Activated T-helper 9 cell treated with anti-CD3 and anti-CD28 coated beads, Interleukin-2, amount 50 U/mL, for 16 hours (primary cell): ENCODE data around the gene NRL.
A peak's percentile ranks its signal among the peaks of the same experiment; 100 is the strongest.

Experiments
- DNase-seq: peaks from one replicate; pipeline ENCODE4 v3.0.0-alpha.2; 2020; ENCODE audit warnings: low read depth

The NRL gene

DNA sequence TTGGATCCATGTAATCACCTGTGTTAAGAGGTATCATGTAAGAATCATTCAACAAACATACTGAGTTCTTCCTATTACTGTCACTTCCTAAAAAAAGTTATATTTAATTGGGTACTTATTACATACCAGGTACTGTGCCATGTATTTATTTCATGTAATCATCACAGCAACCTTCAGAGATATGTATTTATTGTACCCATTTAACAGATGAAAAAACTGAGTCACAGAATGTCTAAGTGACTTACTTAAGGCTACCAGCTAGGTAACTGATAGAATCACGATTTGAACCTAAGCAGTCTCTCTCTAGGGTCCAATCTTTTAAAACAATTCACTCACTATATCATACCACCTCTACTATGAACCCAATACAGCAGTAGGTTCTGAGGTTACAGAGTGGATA lies 29.7 kb upstream of the NRL start:
- DNase-seq, result no peak

- no peak for DNase-seq
Measured at GRCh38 chr14:24143511-24143910, 28.8 kb upstream of the NRL start.

DNA sequence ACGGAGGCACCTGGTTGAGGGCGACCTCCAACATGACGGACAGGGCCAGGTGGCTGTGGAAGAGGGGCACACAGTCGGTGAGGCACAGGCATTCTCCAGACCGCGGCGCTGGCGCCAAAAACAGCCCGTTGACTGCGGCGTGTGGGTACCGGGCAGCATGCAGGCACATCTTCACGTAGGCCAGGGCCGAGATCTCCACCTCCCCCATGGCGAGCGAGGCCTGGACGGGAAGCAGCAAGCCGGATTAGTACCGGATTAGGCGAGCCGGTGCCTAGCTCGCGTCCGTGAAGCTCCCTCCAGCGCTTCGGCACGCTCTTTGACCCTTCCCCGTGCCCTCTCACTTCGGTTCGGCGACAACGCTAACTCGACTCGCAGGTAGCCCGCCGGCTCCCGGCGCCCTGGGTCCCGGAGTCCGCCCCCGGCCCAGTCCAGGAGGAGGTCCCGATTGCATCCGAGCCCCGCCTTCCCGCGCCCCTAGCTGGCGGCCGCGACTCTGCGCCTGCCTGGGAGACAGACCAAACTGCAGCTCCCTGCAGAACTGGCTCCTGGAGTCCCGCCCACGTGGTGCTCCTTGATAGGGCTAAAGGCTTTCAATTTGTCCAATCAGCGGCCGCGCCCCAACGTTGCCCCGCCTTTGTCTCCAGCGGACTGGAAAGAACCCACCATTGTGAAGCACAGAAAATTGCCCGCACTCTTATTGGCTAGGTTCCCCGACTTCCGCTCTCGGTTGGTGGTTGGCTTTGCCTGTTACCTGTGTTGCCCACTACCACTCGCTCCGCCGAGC lies 26.5 kb upstream of the NRL start, which contains the start of gene EMC9:
Gene EMC9 (minus strand): TSS at position 495 of the 784 bp plus-strand sequence. CDS start 287 bp downstream, at position 208.
- peak; percentile 99 for DNase-seq

- DNase-seq, result no peak
Measured at GRCh38 chr14:24139272-24139934, 24.7 kb upstream of the NRL start.

DNA sequence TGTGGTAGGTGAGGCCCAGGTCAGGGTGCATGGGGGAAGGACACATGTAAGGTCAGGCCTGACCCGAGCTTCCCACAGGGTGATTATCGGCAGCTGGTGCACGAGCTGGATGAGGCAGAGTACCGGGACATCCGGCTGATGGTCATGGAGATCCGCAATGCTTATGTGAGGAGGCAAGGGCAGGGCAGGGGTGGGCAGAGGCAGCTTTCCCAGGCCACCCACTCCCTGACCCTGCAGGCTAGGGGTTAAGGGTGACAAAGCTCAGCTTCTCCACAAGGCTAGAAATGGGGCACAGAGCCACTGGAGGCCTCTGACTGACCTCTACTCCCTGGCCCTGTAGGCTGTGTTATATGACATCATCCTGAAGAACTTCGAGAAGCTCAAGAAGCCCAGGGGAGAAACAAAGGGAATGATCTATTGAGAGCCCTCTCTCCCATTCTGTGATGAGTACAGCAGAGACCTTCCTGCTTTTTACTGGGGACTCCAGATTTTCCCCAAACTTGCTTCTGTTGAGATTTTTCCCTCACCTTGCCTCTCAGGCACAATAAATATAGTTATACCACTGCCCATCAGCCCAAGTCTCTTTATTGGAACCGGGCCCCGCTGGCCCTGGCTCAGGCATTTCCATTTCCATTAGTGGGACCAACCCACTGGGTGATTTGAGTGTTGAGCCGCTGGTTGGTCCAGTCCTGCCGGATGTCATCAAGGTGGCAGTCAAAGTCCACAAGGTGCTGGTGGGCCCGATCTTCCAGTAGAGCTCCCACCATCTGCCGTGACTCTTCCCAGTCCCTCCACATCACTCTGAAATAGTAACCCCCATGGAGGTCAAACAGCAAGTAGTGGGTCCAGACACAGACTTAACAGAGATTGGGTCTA lies 23.9 kb upstream of the NRL start:
- DNase-seq, result no peak

DNA sequence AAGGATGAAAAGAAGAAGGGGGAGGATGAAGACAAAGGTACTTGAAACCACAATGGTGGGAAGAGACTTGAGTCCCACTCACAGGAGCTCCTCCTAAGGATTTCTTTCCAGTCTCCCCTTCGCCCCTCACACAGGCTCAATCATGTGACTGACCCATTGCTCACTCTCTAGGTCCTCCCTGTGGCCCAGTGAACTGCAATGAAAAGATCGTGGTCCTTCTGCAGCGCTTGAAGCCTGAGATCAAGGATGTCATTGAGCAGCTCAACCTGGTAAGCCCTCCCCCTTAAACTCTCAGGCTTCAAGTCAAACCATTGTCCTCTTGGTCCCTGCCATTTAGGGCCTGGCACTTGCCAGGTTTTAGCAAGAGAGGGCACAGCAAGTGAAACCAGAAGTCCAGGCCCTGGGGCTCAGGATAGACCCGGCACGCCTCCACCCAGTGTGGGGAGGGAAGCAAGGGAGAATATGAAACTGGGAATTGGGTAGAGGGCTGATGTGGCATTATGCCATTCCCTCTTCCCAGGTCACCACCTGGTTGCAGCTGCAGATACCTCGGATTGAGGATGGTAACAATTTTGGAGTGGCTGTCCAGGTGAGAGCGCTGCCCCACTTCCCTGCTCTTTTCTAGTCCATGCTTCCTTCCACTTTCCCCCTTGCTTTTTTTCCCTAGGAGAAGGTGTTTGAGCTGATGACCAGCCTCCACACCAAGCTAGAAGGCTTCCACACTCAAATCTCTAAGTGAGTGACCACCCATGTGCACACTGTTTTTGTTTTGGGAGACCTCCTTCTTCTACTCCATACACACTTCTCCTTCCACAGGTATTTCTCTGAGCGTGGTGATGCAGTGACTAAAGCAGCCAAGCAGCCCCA lies 23.0 kb upstream of the NRL start:
- no peak for DNase-seq

DNA sequence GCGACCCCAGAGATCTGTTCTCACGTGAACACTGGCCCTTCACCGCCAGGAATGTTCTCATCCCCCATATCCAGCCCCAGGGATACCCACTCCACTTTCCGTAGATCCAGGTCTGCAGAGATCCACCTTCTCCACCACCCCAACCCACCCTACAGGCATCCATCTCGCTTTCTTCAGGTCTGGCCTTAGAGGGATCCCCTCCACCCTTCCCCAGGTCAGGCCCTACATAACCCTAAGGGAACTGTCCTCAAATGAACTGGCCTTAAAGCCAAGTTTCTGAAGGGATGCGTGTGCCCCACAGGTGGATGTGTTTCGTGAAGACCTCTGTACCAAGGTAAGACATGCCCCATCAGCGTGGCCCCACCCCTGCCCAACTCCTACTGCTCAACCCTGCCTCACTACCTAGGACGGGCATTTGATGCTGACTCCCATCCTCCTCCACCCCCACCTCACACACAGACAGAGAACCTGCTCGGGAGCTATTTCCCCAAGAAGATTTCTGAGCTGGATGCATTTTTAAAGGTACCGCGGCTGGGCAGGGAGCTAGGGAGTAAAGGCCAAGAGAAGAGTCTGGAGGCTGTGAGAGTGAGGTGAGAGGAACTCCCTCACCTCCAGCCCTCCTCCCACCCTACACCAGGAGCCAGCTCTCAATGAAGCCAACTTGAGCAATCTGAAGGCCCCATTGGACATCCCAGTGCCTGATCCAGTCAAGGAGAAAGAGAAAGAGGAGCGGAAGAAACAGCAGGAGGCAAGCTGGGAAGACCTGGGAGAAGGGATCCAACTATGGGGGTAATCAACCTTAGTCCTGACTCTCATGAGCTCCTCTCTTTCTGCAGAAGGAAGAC lies 22.2 kb upstream of the NRL start:
- no peak for DNase-seq

GRCh38 chr14:24135834-24136683 lies 21.3 kb upstream of the NRL start, which contains the start of gene PSME1:
Gene PSME1 (plus strand): TSS chr14:24136194. CDS start chr14:24136263, 69 bp downstream.
- peak; percentile 91 for DNase-seq

GRCh38 chr14:24135584-24135833 lies 20.8 kb upstream of the NRL start:
- no peak for DNase-seq

- DNase-seq, result no peak
Measured at GRCh38 chr14:24133735-24134134, 19.0 kb upstream of the NRL start.

- DNase-seq, result no peak
Measured at GRCh38 chr14:24132976-24133375, 18.2 kb upstream of the NRL start.

DNA sequence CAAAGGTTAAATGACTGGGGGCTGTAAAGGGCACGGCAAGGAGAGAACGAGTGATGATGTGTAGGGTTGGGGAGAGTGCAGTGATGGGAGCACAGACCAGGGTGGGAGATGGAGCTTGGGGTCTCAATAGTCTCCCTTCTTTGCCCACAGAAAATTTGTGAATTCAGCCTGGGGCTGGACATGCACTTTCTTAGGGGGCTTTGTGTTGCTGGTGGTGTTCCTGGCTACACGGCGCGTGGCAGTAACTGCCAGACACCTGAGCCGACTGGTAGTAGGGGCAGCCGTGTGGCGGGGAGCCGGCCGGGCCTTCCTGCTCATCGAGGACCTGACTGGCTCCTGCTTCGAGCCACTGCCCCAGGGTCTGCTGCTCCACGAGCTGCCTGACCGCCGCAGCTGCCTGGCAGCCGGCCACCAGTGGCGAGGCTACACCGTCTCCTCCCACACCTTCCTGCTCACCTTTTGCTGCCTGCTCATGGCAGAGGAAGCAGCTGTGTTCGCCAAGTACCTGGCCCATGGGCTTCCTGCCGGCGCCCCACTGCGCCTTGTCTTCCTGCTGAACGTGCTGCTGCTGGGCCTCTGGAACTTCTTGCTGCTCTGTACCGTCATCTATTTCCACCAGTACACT lies 17.4 kb upstream of the NRL start:
- DNase-seq, result no peak

DNA sequence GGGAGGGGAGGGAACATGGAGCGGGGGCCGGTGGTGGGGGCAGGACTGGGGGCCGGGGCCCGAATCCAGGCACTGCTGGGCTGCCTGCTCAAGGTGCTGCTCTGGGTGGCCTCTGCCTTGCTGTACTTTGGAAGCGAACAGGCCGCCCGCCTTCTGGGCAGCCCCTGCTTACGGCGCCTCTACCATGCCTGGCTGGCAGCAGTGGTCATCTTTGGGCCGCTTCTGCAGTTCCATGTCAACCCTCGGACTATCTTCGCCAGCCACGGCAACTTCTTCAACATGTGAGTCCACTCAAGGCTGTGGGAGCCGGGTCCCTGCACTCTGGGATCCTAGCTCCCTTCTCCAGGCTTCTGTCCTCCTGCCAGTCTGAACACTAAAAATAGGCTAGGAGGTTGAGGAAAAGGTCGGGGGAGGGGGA lies 16.8 kb upstream of the NRL start:
- DNase-seq, result no peak

- no peak for DNase-seq
Measured at GRCh38 chr14:24130717-24131548, 16.2 kb upstream of the NRL start.

DNA sequence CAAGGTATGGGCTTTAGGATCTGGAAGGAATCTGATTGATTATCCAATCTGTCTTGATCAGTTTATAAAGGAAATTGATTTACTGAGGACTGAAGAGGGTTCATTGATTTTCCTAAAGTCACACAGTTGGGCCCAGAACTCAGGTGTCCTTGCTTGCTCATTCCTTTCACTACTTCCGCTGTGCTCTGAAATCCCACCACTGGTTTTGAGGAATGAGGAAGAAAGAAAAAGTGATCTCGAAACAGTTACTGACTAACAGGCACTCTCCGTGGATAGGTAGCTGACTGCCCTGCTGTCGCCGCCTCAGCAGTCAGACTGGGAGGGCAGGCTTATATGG lies 15.6 kb upstream of the NRL start, which contains the start of gene FITM1:
Gene FITM1 (plus strand): TSS at position 280 of the 337 bp plus-strand sequence. CDS start 905 bp downstream, outside the sequence.
- DNase-seq, result no peak

GRCh38 chr14:24129410-24129998 lies 14.8 kb upstream of the NRL start:
- DNase-seq, result no peak

DNA sequence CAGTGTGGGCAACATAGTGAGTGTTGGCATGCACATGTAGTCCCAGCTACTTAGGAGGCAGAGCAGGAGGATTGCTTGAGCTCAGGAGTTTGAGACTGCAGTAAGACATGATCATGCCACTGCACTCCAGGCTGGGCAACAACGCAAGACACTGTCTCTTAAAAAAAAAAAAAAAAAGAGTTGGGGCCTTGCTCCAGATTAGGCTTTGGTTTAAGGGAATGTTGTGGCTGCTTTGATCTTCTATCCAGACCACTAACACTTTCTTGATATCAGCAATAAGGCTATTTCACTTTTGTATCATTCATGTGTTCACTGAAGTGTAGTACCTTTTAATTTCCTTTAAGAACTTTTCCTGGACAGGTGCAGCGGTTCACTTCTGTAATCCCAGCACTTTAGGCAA lies 12.9 kb upstream of the NRL start:
- DNase-seq, result no peak

- DNase-seq, result no peak
Measured at GRCh38 chr14:24126939-24127338, 12.2 kb upstream of the NRL start.
